Left cardiac atrium (tissue), 4 donors: ENCODE measurements around the gene CD300C. TPM values are rescaled to one million over a fixed set of nuclear protein-coding genes. Genes with fewer than 3 reads are reported as not detected.
"Not testable (repeated sequence)": the region's sequence is repeated elsewhere in the genome, so short reads cannot be mapped to it uniquely, and the experiment has no call there.

Experiments used
- ATAC-seq, 2 donors: fragments of 200-7000 bp; cut with Tn5 transposase; one replicate each; pipeline ENCODE4 v1.9.1; 2020; ENCODE audit warnings: mild to moderate bottlenecking in 2 of 2, moderate library complexity in 2 of 2
- DNase-seq: peaks from one replicate; pipeline ENCODE4 v3.0.0-alpha.2; 2020
- intact Hi-C, 2 donors: fragments of 100-400 bp; cut with DNase I; formaldehyde crosslinking; loops; one replicate each; pipeline versions ENCODE4 v1.14.1 to v1.15.1; 2022 to 2023
- total RNA-seq, 2 donors: library from RNA; stranded (reverse); fragmentation: NEBNext Ultra II Directional; extraction: Animal tissue kit (Norgen Biotek cat#: 25700); gene quantifications; one replicate each; pipeline ENCODE4 v1.2.1, GENCODE V29; 2021
- donor health status: DM: no; HTN: yes; CAD: no.
- donor health status: DM: no; HTN: yes; CAD: no; lungs with severe emphysema.
- donor health status: DM: yes; HTN: yes; CAD: no.
- donor health status: Dilated cardiomyopathy.

CD300C gene
- total RNA-seq, 2 donors from 2014 or later: 1.6 to 2.1 TPM

GRCh38 chr17:74566132-74566753 is 20.3 kb upstream of the CD300C start:
- intact Hi-C loops: no loop called here
- DNase-seq: peak; percentile 45
- peak in 1 of 2 donors; percentile 14 for ATAC-seq

- ATAC-seq (no peak), DNase-seq (no peak)
- intact Hi-C loops: no loop called here
Measured at GRCh38 chr17:74565126-74565525, 19.2 kb upstream of the CD300C start.

- ATAC-seq (no peak), DNase-seq (no peak)
- intact Hi-C loops: no loop called here
Measured at GRCh38 chr17:74563358-74563757, 17.4 kb upstream of the CD300C start.

- no peak for DNase-seq
- ATAC-seq: no peak
- intact Hi-C loops: no loop called here
Measured at GRCh38 chr17:74561586-74561985, 15.7 kb upstream of the CD300C start.

GRCh38 chr17:74558882-74559519 is 13.1 kb upstream of the CD300C start:
- ATAC-seq (no peak), DNase-seq (no peak)
- intact Hi-C loops: no loop called here

- DNase-seq, intact Hi-C loops, ATAC-seq: not testable (repeated sequence)
Measured at GRCh38 chr17:74558402-74558801, 12.5 kb upstream of the CD300C start.

GRCh38 chr17:74555427-74555940 is 9.6 kb upstream of the CD300C start:
- intact Hi-C loops: no loop called here
- DNase-seq (no peak), ATAC-seq (no peak)

GRCh38 chr17:74554909-74555308 is 9.0 kb upstream of the CD300C start:
- intact Hi-C loops: no loop called here
- no peak for ATAC-seq

GRCh38 chr17:74552037-74552436 is 6.1 kb upstream of the CD300C start:
- intact Hi-C loops: no loop called here
- no peak for ATAC-seq
- no peak for DNase-seq

More at GRCh38 chr17:74554909-74555308, 9.0 kb upstream of the CD300C start:
- no peak for DNase-seq

GRCh38 chr17:74550602-74551001 is 4.7 kb upstream of the CD300C start:
- DNase-seq: no peak
- intact Hi-C loops: no loop called here
- no peak for ATAC-seq

GRCh38 chr17:74549343-74549742 is 3.4 kb upstream of the CD300C start:
- DNase-seq: no peak
- intact Hi-C loops: no loop called here
- ATAC-seq: no peak

GRCh38 chr17:74547736-74548135 is 1.8 kb upstream of the CD300C start:
- intact Hi-C loops: no loop called here
- no peak for DNase-seq
- ATAC-seq: no peak

GRCh38 chr17:74547264-74547663 is 1.3 kb upstream of the CD300C start:
- ATAC-seq: no peak
- intact Hi-C loops: no loop called here

GRCh38 chr17:74546586-74546985 is 671 bp upstream of the CD300C start:
- no peak for DNase-seq
- intact Hi-C loops: no loop called here
- ATAC-seq: no peak

More at GRCh38 chr17:74547264-74547663, 1.3 kb upstream of the CD300C start:
- DNase-seq: no peak

GRCh38 chr17:74544991-74545842 is 698 bp downstream of the CD300C start:
- peak; percentile 15 for DNase-seq
- peak in 1 of 2 donors; percentile 6 for ATAC-seq
- intact Hi-C loops: no loop called here

- intact Hi-C loops: no loop called here
- ATAC-seq (no peak), DNase-seq (peak; percentile 14)
Measured at GRCh38 chr17:74543891-74544760, 1.8 kb downstream of the CD300C start.

- intact Hi-C loops: no loop called here
- no peak for ATAC-seq
- no peak for DNase-seq
Measured at GRCh38 chr17:74543406-74543805, 2.5 kb downstream of the CD300C start.

- ATAC-seq (no peak), DNase-seq (no peak)
- intact Hi-C loops: no loop called here
Measured at GRCh38 chr17:74542727-74543383, 3.1 kb downstream of the CD300C start.
